GM18858 (cell line): ENCODE measurements around the gene LRP5.

Experiments used
- ATAC-seq: cut with Tn5 transposase; IDR thresholded peaks from one replicate; pipeline ENCODE4 v1.9.1; 2021; ENCODE audit not compliant: unreplicated experiment

Gene LRP5

GRCh38 chr11:68308068-68308467 lies 4.3 kb upstream of the LRP5 start:
- ATAC-seq, result no peak

DNA sequence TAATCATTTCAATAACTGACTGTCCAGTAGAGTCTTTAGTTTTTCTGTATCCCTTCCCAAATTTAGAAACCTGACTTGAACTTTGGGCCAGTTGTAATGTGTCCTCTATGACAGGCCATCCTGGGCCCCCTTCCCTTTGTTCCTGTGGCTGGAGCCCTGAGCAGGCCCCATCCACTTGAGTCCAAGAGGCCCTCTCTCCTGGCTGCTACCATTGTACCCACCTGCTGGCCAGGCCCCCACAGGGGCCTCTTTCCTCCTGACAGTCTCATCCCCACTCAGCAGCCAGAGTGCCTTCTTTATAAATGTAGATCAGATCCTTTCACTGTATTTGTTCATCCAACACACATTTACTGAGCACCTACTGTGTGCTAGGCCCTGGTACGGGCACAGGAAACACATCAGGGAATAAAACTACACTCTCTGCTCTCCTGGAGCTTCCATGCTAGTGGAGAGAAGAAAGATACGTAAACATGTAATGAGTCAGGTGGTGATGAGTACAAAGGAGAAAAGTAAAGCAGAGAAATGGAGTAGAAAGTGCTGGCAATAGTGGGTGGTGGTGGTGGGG lies 2.7 kb upstream of the LRP5 start:
- no peak for ATAC-seq

DNA sequence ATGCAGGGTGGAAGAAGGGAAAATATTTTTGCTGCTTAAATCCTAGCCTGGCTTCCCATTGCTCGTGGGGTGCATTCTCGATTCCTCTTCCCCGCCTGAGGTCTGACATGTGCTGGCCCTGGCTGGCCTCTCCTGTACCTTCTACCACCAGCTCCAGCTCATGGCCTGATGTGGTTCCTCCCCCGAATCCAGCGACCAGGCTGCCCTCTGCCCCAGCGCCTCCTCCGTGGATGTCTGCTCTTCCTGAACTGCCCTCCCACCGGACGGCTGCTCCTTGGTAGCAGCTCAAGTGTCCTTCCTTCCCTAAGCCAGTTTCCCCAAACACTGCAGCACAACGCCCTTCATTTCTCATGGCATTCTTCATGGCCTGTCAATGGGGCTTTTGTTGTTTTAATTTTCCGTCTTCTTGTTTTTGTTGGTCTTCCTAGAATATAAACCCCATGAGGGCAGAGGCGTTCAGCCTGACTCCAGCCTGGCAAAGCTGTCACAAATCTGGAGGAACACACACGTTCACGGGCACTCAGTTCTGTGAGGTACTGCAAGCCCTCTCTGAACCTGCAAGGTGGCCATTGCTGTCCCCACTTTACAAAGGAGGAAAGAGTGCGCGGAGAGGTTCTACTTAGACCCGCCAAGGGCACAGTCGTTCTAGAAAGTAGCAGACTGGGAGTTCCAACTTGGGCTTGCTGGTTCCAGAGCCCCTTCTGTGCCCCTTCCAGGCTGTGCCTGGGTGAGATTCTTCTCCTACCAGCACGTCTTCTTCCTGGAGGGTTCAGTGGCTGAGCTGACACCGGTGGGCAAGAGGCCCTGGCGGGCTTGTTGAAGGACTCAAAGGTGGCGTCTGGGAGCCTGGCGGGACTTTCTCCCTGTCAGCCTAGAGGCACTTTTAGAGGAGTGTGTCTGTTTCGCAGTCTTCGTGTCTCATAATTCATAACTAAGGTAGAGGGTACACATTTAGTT lies 953 bp upstream of the LRP5 start:
- no peak for ATAC-seq

DNA sequence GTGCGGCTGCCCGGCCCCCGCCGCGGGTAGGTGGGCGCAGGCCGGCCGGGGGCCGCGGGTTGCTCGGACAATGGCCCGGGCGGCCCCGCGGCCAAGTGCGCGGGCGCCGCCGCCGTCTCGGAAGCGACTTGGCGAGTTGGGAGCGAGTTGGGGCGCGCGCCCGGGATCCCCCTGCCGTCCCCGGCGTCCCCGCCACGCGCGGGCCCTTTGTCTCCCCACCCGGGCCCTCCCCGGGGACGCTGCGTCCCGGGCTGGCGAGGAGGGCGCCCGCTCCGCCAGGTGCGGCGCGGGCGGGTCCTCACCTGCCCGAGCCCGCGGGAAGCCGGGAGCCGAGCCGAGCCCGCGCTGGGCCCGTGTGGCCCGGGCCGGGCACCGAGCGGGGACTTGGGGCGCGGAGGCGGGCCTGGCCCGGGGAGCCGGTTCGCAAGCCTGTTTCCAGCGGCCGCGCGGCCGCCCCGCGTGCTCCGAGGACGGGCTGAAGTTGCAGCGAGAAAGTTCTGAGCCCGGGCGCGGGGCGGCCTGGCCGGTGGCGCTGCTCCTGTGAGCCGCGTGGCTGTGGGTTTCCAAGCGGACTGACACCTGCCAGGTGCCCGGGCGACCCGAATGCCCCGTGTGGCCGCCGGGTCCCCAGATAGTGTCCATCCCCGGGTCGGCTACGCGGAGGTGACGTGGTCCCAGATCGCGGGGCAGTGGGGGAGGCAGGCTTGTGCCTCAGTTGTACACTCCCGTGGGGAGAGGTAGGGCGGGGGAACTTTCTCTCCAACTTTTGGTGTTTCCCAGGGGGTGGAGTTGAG lies 586 bp downstream of the LRP5 start:
- ATAC-seq, result no peak

GRCh38 chr11:68313574-68314202 lies 1.3 kb downstream of the LRP5 start:
- no peak for ATAC-seq

DNA sequence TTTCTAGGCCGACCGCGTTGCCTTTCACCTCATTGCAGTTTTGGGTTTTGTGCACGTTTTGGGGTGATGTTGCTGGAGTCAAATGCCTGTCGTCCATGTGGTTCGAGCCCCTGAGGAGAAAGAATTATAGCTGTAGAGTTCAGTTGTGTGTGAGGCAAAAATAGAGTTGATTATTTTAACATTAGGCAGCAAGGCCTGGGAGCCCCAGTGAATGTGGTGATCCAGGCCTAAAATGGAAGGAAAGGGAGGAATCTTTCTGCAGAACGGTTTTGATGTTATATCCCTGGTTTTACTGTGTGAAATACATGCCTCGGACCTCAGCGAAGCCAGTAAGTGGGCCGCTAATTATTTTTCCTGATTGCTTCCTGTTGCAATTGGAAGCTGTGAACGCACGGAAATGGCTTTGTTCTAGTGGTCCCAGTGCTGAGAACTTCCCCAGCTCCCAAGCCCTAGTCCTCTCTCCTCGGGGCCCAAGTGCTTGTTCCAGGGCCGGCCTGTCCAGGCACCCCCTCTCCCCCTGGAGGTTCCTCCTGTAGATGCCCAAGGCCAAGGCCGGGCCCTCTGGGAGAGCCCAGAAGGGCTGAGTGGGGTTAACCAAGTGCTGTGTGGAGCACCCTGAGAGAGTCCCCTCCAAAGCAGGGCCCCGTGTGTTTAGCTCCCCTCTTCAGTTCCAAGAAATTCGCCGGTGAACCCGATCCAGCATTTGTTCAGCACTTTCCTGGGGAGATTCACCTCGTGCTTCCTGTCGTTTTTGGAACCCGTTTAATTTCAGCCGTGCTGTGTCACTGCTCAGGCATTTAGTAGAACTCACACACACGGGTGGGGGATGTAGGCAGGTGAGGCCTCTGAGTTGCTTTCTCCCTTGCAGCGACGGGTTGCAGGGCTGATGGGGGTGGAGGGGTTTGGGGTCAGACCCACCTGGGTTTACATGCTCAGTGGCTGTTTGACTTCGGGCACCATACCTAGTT lies 2.1 kb downstream of the LRP5 start:
- ATAC-seq, result no peak

DNA sequence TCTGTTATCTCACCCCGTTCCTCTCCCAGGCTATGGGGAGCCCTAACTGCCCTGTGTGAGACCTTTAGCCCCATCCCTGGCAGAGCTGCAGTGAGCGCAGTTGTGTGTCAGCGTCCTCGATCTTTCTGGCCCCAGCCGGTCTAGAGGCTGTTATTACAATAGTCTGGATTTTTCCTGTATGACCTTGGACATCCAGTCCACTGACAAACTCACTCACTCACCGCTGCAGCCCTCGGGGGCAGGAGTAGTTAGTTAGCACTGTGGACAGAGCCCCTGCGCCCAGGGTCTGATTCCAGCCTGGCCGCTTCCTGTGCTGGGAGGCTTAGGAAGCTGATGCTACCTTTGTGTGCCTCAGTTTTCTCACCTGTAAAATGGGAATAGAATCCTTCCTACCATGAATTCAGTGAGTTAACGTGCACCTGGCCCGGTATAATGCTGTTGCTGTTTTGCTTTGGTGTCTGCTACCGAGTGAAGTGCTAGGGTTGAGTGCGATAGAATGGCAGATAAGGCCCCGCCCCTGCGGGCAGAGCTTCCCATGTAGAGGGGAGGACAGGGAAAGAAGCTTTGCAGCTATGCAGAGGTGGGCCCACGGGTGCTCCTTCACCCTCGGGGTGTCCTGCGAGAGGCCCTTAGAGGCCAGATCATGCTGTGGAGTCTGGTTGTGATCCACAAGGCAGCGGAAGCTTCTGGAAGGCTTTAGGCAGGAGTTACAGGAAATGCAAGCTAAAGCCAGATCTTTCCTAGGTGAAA lies 3.0 kb downstream of the LRP5 start:
- ATAC-seq, result no peak

- ATAC-seq, result no peak
Measured at GRCh38 chr11:68317147-68317785, 4.9 kb downstream of the LRP5 start.

DNA sequence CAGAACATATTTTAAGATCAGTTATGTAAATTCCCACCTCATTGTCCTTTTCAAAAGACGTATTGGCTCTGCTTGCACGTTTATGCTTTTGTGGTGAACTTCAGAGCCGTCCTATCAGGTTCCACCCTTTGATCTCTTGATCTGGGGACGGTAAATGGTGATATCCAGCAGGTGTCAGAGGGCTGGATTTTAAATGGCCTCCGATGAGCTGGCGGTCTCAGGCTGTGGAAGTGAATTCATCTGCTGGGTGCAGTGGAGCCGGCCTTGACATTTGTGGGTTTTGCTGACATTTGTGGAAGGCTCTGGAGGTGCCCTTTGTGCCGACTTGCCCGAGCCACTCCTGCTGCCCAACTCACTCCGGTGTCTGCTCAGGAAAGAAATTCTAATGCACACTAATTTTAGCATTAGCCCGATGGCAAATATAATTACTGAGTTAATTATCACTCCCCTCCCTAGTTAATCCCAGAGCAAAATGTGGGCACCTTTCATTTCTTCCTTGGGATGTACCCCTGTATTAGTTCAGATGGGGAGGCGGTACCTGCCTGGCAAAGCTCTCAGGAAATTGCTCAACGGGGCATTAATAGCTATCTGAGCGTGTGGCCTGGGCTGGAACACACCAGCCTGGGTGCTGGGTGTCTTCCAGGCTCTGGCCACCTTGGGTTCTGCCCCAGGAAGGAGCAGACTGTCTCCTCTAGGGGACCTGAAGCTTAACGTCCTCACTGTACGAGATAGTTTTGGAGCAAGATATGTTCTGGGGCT lies 9.1 kb downstream of the LRP5 start:
- no peak for ATAC-seq

- no peak for ATAC-seq
Measured at GRCh38 chr11:68322052-68322430, 9.7 kb downstream of the LRP5 start.

DNA sequence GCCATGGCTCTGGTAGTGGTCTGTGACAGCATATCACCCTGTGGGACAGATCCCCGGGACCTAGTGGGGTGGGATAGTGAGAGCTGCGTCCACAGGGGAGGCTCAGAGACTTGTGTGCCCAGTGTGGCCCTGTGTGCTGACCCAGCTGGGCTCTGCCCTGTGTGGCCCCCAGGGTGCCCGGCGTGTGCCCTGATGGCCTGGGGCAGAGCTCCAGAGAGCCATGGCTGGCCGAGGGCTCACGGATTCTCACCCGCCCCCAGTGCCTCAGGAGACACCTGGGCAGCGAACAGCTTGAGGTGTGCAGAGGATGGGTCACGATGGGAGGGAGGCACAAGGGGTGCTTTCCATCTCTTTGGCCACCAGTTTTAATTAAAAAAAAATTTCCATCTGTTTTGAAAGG lies 11.8 kb downstream of the LRP5 start:
- no peak for ATAC-seq

DNA sequence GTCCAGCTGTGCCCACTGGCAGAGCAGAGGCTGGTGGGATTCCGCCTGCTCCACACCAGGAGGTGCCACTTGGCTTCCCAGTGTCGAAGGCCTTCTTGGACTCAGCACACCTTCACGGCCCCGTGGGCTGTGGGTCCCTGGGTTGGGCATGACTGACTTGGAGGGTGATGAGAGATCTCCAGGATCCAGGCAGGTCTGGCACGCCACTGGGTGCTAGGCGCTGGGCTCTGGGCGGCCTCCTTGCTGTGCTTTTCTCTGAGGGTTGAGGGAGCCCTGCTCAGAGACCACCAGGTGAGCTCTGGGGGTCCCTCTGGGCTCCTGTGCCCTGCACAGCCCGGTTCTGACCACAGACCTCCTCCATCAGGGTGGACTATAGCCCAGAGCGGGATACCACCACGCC lies 12.3 kb downstream of the LRP5 start:
- no peak for ATAC-seq

DNA sequence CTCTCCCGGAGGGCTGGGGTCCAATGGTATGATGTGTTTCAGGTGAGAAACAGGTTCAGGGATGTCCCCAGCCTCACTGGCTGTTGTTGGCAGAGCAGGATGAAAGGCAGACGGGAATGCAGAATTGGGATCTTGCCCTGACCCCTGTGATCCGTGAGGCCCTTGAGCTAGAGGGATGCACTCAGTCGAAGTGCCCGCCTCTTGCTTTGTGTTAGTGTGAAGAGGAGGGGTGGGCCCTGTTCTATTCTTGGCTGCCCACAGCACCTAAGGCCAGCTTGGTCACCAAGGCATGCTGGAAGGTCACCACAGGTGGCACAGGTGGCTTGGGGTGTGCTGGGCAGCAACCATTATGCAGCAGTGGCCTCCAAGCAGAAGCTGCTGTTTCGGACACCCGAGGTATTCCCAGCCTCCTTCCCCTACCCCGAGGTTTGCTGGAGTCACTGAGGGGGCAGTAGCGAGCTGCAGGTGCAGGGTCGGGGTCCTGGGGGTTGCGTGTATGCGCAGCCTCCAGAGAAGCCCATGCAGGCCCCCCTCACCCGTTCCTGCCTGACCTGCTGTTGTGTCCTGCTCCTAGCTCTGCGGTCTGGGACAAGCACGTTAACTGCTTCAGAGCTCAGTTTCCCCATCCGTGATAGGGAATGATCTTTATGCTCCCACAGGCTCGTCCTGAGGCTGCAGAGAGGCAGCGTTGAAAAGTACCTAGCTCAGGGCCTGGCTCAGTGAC lies 13.0 kb downstream of the LRP5 start:
- no peak for ATAC-seq

DNA sequence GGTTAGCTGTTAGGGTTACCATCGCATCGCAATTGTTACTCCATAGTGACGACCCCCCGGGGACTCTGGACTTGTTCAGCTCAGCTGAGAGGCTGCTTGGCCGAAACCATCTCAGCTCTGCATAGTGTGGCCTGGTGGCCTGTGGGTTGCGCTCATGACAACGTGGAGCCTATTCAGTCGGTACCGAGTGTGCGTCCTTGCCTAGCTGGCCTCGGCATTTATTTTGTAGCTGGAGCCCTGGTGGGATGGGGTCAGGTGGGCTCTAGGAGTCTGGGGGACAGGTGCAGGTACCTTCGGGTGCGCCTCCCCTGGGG lies 13.5 kb downstream of the LRP5 start:
- ATAC-seq, result no peak

GRCh38 chr11:68326334-68327215 lies 14.2 kb downstream of the LRP5 start:
- no peak for ATAC-seq

GRCh38 chr11:68327586-68328370 lies 15.4 kb downstream of the LRP5 start:
- ATAC-seq, result no peak
